ENCODE results near the gene TLE1. TPM values are rescaled to one million over a fixed set of nuclear protein-coding genes. Genes with fewer than 3 reads are reported as not detected.
A peak's percentile ranks its signal among the peaks of the same experiment; 100 is the strongest.

TLE1 gene
- total RNA-seq, 1 experiment from 2014 or later: 46.2 TPM

DNA sequence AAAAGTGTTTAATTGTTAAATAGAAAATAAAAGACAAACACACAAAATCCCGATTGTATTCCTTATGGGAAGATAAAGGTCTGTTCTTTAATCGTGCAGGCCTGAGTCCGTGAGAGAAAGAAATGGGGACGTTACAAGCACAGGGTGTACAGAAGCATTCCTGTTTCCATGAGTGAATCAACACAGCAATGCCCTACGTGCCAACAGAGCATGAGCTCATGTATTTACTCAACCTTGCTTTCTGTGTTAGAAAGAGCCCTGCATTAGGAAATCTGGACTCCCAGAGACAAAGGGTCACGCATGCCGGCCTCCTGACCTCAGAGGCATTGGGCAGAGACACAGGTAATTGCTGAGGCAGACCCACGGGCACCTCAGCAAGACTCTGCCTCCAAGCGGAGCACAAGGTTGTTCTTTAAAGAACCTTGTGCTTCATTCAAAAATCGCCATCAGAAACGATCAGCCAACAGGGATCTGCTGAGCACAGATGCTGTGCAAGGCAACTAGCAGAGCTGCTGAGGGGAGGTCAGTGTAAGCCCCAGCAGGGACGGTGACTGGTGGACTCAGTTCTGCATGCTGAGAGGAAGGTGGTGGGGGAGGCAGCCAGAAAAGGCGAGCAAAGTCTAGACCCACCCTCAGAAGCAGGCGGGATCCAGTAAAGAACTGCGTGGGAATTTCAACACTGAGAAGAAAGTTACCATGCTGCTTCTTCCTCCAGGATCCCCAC is 101.0 kb downstream of the TLE1 start:
- Mint-ChIP-seq H3K4me1 (ENCODE audit: low read depth, unreplicated experiment) (peaks cover 30% of the 10 kb centered on the region), H3K9me3 (ENCODE audit: low read depth, unreplicated experiment) (no peaks in the 10 kb centered on the region)
- intact Hi-C loops (cut with micrococcal nuclease; ENCODE audit: unreplicated experiment): loop anchor here (10.0 kb wide), 1 partner anchor 194 kb away; no protein-coding TSS in a partner anchor

DNA sequence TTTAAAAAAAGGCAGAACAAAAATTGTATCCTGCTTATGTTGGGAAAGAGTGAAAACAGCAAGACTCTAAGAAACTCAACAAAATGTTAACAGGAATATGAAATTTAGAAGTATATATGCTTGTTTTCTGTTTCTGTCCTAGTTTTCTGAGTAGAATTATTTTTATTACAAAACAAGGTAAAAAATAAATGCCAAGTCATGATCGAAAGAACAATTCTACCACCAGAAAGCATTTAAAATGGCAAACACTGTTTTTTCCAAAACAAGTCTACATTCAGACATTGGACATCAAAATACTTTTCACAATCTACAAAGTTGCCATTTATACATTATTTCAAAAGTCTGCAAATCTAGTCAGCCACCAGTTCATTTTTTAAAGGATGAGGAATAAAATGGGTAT is 102.6 kb downstream of the TLE1 start:
- Mint-ChIP-seq H3K27ac (ENCODE audit: unreplicated experiment) (no peak overlapping the region), H3K36me3 (ENCODE audit: insufficient read depth, unreplicated experiment) (peaks cover 36% of the 10 kb centered on the region), H3K9me3 (ENCODE audit: low read depth, unreplicated experiment) (no peaks in the 10 kb centered on the region), H3K4me1 (ENCODE audit: low read depth, unreplicated experiment) (peaks cover 30% of the 10 kb centered on the region), H3K27me3 (ENCODE audit: unreplicated experiment) (no peaks in the 10 kb centered on the region), H3K4me3 (ENCODE audit: low read depth, unreplicated experiment) (no peak overlapping the region)
- CTCF ChIA-PET: interaction anchor here (0.5 kb wide), 1 partner anchor 245 kb away, joined by 7 read pairs; no protein-coding TSS in a partner anchor
- TF ChIP-seq, protein P1, sequence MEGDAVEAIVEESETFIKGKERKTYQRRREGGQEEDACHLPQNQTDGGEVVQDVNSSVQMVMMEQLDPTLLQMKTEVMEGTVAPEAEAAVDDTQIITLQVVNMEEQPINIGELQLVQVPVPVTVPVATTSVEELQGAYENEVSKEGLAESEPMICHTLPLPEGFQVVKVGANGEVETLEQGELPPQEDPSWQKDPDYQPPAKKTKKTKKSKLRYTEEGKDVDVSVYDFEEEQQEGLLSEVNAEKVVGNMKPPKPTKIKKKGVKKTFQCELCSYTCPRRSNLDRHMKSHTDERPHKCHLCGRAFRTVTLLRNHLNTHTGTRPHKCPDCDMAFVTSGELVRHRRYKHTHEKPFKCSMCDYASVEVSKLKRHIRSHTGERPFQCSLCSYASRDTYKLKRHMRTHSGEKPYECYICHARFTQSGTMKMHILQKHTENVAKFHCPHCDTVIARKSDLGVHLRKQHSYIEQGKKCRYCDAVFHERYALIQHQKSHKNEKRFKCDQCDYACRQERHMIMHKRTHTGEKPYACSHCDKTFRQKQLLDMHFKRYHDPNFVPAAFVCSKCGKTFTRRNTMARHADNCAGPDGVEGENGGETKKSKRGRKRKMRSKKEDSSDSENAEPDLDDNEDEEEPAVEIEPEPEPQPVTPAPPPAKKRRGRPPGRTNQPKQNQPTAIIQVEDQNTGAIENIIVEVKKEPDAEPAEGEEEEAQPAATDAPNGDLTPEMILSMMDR (IDR thresholded peaks at IDR 0.05; ENCODE audit: unreplicated experiment): no peak
- DNase-seq: no peak
- intact Hi-C loops (cut with micrococcal nuclease; ENCODE audit: unreplicated experiment): loop anchor here (10.0 kb wide), 1 partner anchor 192 kb away; no protein-coding TSS in a partner anchor
- BruUV-seq (replicated peaks): no TSS peak

More for the DNA sequence above, 101.0 kb downstream of the TLE1 start:
- Mint-ChIP-seq H3K36me3 (ENCODE audit: insufficient read depth, unreplicated experiment) (peaks cover 36% of the 10 kb centered on the region), H3K27me3 (ENCODE audit: unreplicated experiment) (no peaks in the 10 kb centered on the region), H3K27ac (ENCODE audit: unreplicated experiment) (peak overlapping the region; percentile 52), H3K4me3 (ENCODE audit: low read depth, unreplicated experiment) (peak overlapping the region; percentile 42)
- peak; percentile 50 for DNase-seq
- BruUV-seq (replicated peaks): no TSS peak
- CTCF ChIA-PET: interaction anchor here (1.1 kb wide), 1 partner anchor 1019 kb away, joined by 3 read pairs; no protein-coding TSS in a partner anchor
- TF ChIP-seq, protein P1 (IDR thresholded peaks at IDR 0.05; ENCODE audit: unreplicated experiment): no peak

DNA sequence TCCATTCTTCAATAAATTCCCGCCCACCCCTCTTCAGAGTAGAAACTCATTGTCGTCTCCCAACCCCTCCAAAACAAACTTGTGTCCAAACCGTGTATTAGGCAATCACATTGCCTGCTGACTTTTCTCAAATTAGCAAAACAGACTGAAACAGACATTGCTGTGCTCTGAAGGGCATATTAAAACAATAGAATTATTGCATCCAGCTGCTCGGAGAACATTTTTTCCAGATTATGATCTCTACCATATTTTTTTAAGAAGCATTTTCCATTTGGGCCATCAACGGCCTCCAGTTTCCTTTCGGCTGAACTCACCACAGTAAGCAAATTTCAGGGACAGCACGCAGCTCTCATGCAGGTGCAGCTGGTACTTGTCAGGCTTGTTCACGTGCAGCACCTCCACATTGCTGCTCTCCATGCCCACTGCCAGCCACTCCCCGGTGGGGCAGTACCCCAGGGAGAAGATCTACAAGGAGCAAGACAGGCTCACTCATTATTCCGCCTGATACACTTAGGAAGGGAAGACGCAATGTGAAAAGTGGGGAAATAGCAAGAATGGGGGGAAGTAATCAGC is 104.1 kb downstream of the TLE1 start:
- Mint-ChIP-seq H3K27me3 (ENCODE audit: unreplicated experiment) (no peaks in the 10 kb centered on the region), H3K27ac (ENCODE audit: unreplicated experiment) (no peak overlapping the region), H3K4me3 (ENCODE audit: low read depth, unreplicated experiment) (no peak overlapping the region), H3K36me3 (ENCODE audit: insufficient read depth, unreplicated experiment) (peaks cover 35% of the 10 kb centered on the region), H3K9me3 (ENCODE audit: low read depth, unreplicated experiment) (no peaks in the 10 kb centered on the region), H3K4me1 (ENCODE audit: low read depth, unreplicated experiment) (peaks cover 30% of the 10 kb centered on the region)
- no peak for DNase-seq
- intact Hi-C loops (cut with micrococcal nuclease; ENCODE audit: unreplicated experiment): loop anchor here (10.0 kb wide), 1 partner anchor 190 kb away; no protein-coding TSS in a partner anchor
- CTCF ChIA-PET: no interaction called here
- TF ChIP-seq, protein P1 (IDR thresholded peaks at IDR 0.05; ENCODE audit: unreplicated experiment): no peak
- no TSS peak for BruUV-seq (replicated peaks)

DNA sequence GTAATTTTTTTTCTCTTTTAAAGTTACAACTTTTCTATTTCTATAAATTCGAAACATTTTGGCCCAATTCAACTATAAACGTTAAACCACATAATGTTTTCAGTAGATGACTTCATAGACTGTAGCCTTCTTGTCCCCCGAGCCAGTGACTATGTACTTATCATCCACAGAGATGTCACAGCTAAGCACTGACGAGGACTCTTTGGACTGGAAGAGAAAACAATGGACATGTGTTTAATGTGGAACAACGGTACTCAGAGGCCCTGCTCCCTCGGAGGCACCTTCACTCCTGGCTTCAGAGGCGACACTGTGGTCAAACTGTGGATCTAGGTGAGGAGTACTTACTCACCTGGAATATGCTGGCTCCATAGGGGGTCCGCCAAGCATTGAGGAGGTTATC is 105.2 kb downstream of the TLE1 start:
- Mint-ChIP-seq H3K4me1 (ENCODE audit: low read depth, unreplicated experiment) (peaks cover 23% of the 10 kb centered on the region), H3K27ac (ENCODE audit: unreplicated experiment) (no peak overlapping the region), H3K4me3 (ENCODE audit: low read depth, unreplicated experiment) (no peak overlapping the region), H3K27me3 (ENCODE audit: unreplicated experiment) (no peaks in the 10 kb centered on the region), H3K9me3 (ENCODE audit: low read depth, unreplicated experiment) (no peaks in the 10 kb centered on the region), H3K36me3 (ENCODE audit: insufficient read depth, unreplicated experiment) (peaks cover 30% of the 10 kb centered on the region)
- DNase-seq: no peak
- CTCF ChIA-PET: no interaction called here
- intact Hi-C loops (cut with micrococcal nuclease; ENCODE audit: unreplicated experiment): loop anchor here (10.0 kb wide), 1 partner anchor 189 kb away; no protein-coding TSS in a partner anchor
- TF ChIP-seq, protein P1 (IDR thresholded peaks at IDR 0.05; ENCODE audit: unreplicated experiment): no peak
- BruUV-seq (replicated peaks): no TSS peak

All from Calu3 (cell line).